Gastroesophageal sphincter (tissue), 4 donors: ENCODE measurements around the gene GHITM. TPM values are rescaled to one million over a fixed set of nuclear protein-coding genes. Genes with fewer than 3 reads are reported as not detected.
A peak's percentile ranks its signal among the peaks of the same experiment; 100 is the strongest.

Experiments used
- ATAC-seq: fragments of 150-250 bp; one replicate; pipeline ENCODE4 v1.9.1; 2016; ENCODE audit warnings: mild to moderate bottlenecking, moderate library complexity
- H3K27ac ChIP-seq, 4 donors: fragments of 200-600 bp; sonication (generic) in 3 of 4; 1 replicate in 3 of 4; 2 replicates in 1 of 4; pipeline ENCODE4 v1.5.1; 2016 to 2019
- H3K27me3 ChIP-seq: fragments of 200-600 bp; sonication (generic); one replicate; pipeline ENCODE4 v1.5.1; 2019
- H3K36me3 ChIP-seq, 2 donors: fragments of 200-600 bp; sonication (generic); one replicate each; pipeline ENCODE4 v1.5.1; 2019; ENCODE audit warnings: control low read depth in 1 of 2
- H3K4me1 ChIP-seq, 3 donors: fragments of 200-600 bp; sonication (generic); 1 replicate in 2 of 3; 2 replicates in 1 of 3; pipeline ENCODE4 v1.5.1; 2016 to 2019; ENCODE audit warnings: control low read depth in 2 of 3
- H3K4me3 ChIP-seq, 2 donors: fragments of 200-600 bp; sonication (generic); one replicate each; pipeline ENCODE4 v1.5.1; 2019; ENCODE audit warnings: mild to moderate bottlenecking in 1 of 2, moderate library complexity in 1 of 2
- H3K9me3 ChIP-seq, 3 donors: fragments of 200-600 bp; sonication (generic); one replicate each; pipeline ENCODE4 v1.5.1; 2017 to 2019; ENCODE audit warnings: control low read depth in 2 of 3
- CTCF ChIP-seq, 4 experiments: fragments of 200-600 bp in 2 of 4; fragments of 450-650 bp in 2 of 4; sonication (generic) in 1 of 4; IDR thresholded peaks; one replicate each; pipeline ENCODE4 v1.5.1; 2017 to 2019; ENCODE audit warnings: antibody characterized with exemption in 4 of 4, mild to moderate bottlenecking in 2 of 4, moderate library complexity in 2 of 4
- EP300 ChIP-seq: sonication (generic); formaldehyde crosslinking; IDR thresholded peaks from one replicate; pipeline ENCODE4 v1.6.1; 2017; ENCODE audit warnings: antibody characterized with exemption, mild to moderate bottlenecking
- POLR2A ChIP-seq, 2 donors: fragments of 450-650 bp; IDR thresholded peaks; one replicate each; pipeline ENCODE4 v1.6.1; 2017; ENCODE audit warnings: antibody characterized with exemption in 2 of 2, mild to moderate bottlenecking in 2 of 2, moderate library complexity in 1 of 2
- POLR2AphosphoS5 ChIP-seq: sonication (generic); formaldehyde crosslinking; IDR thresholded peaks from one replicate; pipeline ENCODE4 v1.6.1; 2017; ENCODE audit warnings: antibody characterized with exemption
- WGBS, 2 donors: methylation state at CpG; one replicate each; pipeline ENCODE4 v1.1.5; 2018; ENCODE audit warnings: low coverage in 1 of 2; 5-methylcytosine and 5-hydroxymethylcytosine counted together
- total RNA-seq, 4 donors: library from RNA; depleted of rRNA; stranded (reverse); fragments of >200 nt; gene quantifications; one replicate each; pipeline ENCODE4 v1.1.0, GENCODE V29; 2016

The GHITM gene
- total RNA-seq, 4 donors from 2014 or later: 134 to 230 (median 190) TPM

- Histone ChIP-seq H3K27me3 (peaks cover 82% of the 10 kb centered on the region), H3K4me1 (peaks cover 0 to 15% (median 8%) of the 10 kb centered on the region in 3 donors), H3K27ac (no peak overlapping the region), H3K36me3 (no peaks in the 10 kb centered on the region), H3K9me3 (no peaks in the 10 kb centered on the region), H3K4me3 (no peak overlapping the region)
- 50% methylated on average over 2 of the region's 5 CpGs; no CpG with 5 or more reads in 1 of the 2 donors for WGBS, 2 donors
- ATAC-seq: no peak
- no peak for TF ChIP-seq POLR2AphosphoS5
- TF ChIP-seq EP300: no peak
- TF ChIP-seq CTCF (IDR thresholded peaks at IDR 0.05): no peak
- no peak for TF ChIP-seq POLR2A (IDR thresholded peaks at IDR 0.05)
These were observed 51.8 kb downstream of the GHITM start for GRCh38 chr10:84191106-84191505.

- WGBS, 2 donors: 80% methylated on average over 1 of the region's 2 CpGs; no CpG with 5 or more reads in 1 of the 2 donors
- H3K4me1 ChIP-seq: peaks cover 0 to 15% (median 8%) of the 10 kb centered on the region in 3 donors
- peaks cover 90% of the 10 kb centered on the region for H3K27me3 ChIP-seq
- H3K36me3 ChIP-seq: no peaks in the 10 kb centered on the region
- no peak overlapping the region for H3K27ac ChIP-seq
- no peak overlapping the region for H3K4me3 ChIP-seq
- H3K9me3 ChIP-seq: no peaks in the 10 kb centered on the region
- ATAC-seq: no peak
- TF ChIP-seq CTCF (IDR thresholded peaks at IDR 0.05) (no peak), POLR2AphosphoS5 (no peak), POLR2A (IDR thresholded peaks at IDR 0.05) (no peak), EP300 (no peak)
These were observed 54.0 kb downstream of the GHITM start for GRCh38 chr10:84193327-84193726.

- TF ChIP-seq POLR2AphosphoS5: no peak
- TF ChIP-seq POLR2A (IDR thresholded peaks at IDR 0.05): no peak
- no peak for TF ChIP-seq EP300
- TF ChIP-seq CTCF (IDR thresholded peaks at IDR 0.05): no peak
- Histone ChIP-seq H3K36me3 (no peaks in the 10 kb centered on the region), H3K27me3 (peaks cover 83% of the 10 kb centered on the region), H3K4me3 (peak overlapping the region in 1 of 2 donors; percentile 55), H3K9me3 (no peaks in the 10 kb centered on the region), H3K4me1 (peaks cover 0 to 15% (median 8%) of the 10 kb centered on the region in 3 donors), H3K27ac (no peak overlapping the region)
- ATAC-seq: no peak
- 20% methylated on average over 1 of the region's 5 CpGs; no CpG with 5 or more reads in 1 of the 2 donors for WGBS, 2 donors
These were observed 54.6 kb downstream of the GHITM start for GRCh38 chr10:84193846-84194423.

- peaks cover 0 to 15% (median 8%) of the 10 kb centered on the region in 3 donors for H3K4me1 ChIP-seq
- no peak within 1 kb of the TSS for H3K27ac ChIP-seq
- no peaks in the 10 kb centered on the region for H3K9me3 ChIP-seq
- H3K27me3 ChIP-seq: peaks cover 79% of the 10 kb centered on the region
- no peak for TF ChIP-seq EP300
- TF ChIP-seq POLR2A (IDR thresholded peaks at IDR 0.05): no peak
- TF ChIP-seq CTCF (IDR thresholded peaks at IDR 0.05): no peak
- no peak for TF ChIP-seq POLR2AphosphoS5
- WGBS, 2 donors: no CpG with 5 or more reads among the region's 61 CpGs
- no peaks in the 10 kb centered on the region for H3K36me3 ChIP-seq
- H3K4me3 ChIP-seq: peak within 1 kb of the TSS; percentile 3 to 55
- peak; percentile 39 for ATAC-seq
These were observed 55.2 kb downstream of the GHITM start, which contains the start of gene CDHR1 for GRCh38 chr10:84194424-84195043. Gene CDHR1 (plus strand): TSS chr10:84194537. CDS start chr10:84194761, 224 bp downstream.
